GM23338 (cell line): ENCODE measurements around the gene PCDHB4. TPM values are rescaled to one million over a fixed set of nuclear protein-coding genes. Genes with fewer than 3 reads are reported as not detected.
"Not testable (repeated sequence)": the region's sequence is repeated elsewhere in the genome, so short reads cannot be mapped to it uniquely, and the experiment has no call there.

ENCODE experiments used
- ATAC-seq: fragments of 200-7000 bp; cut with Tn5 transposase; 3 replicates; pipeline ENCODE4 v1.9.1; 2020
- DNase-seq: peaks from one replicate; pipeline ENCODE4 v3.0.0-alpha.2; 2015; ENCODE audit warnings: low spot score
- H2AFZ ChIP-seq: fragments of 200-600 bp; sonication (generic); 2 replicates; pipeline ENCODE4 v1.8.0; 2016; ENCODE audit warnings: antibody characterized with exemption, mild to moderate bottlenecking, moderate library complexity
- H3F3A ChIP-seq: fragments of 200-600 bp; sonication (generic); replicated peaks from 2 replicates; pipeline ENCODE4 v1.8.0; 2017; ENCODE audit warnings: antibody characterized with exemption, mixed run types, low read depth
- H3K27ac ChIP-seq: fragments of 200-600 bp; sonication (generic); 2 replicates; pipeline ENCODE4 v1.6.1; 2016; ENCODE audit warnings: low read depth
- H3K27me3 ChIP-seq: fragments of 200-600 bp; sonication (generic); 2 replicates; pipeline ENCODE4 v1.8.0; 2016; ENCODE audit warnings: mild to moderate bottlenecking, mixed run types, moderate library complexity; ENCODE audit not compliant: insufficient read depth
- H3K36me3 ChIP-seq: fragments of 200-600 bp; sonication (generic); 2 replicates; pipeline ENCODE4 v1.8.0; 2016; ENCODE audit warnings: mild to moderate bottlenecking; ENCODE audit not compliant: insufficient read depth
- H3K4me1 ChIP-seq: fragments of 200-600 bp; sonication (generic); 2 replicates; pipeline ENCODE4 v1.8.0; 2016; ENCODE audit warnings: mild to moderate bottlenecking, moderate library complexity; ENCODE audit not compliant: insufficient read depth
- H3K4me2 ChIP-seq: fragments of 200-600 bp; sonication (generic); 2 replicates; pipeline ENCODE4 v1.7.1; 2017; ENCODE audit warnings: mixed run types
- H3K4me3 ChIP-seq: fragments of 200-600 bp; sonication (generic); 2 replicates; pipeline ENCODE4 v1.6.1; 2016; ENCODE audit warnings: mixed run types
- H3K79me2 ChIP-seq: fragments of 200-600 bp; sonication (generic); replicated peaks from 2 replicates; pipeline ENCODE4 v1.8.0; 2017; ENCODE audit warnings: mild to moderate bottlenecking; ENCODE audit not compliant: insufficient read depth
- H3K9me2 ChIP-seq: fragments of 200-600 bp; sonication (generic); 2 replicates; pipeline ENCODE4 v1.8.0; 2017; ENCODE audit not compliant: insufficient read depth
- H4K20me1 ChIP-seq: fragments of 200-600 bp; sonication (generic); replicated peaks from 2 replicates; pipeline ENCODE4 v1.8.0; 2017; ENCODE audit warnings: mild to moderate bottlenecking; ENCODE audit not compliant: insufficient read depth
- H3K27ac Mint-ChIP-seq: 2 replicates; pipeline ENCODE4 v1.8.0; 2020; ENCODE audit warnings: inconsistent platforms, mild to moderate bottlenecking, moderate library complexity, mixed read lengths
- H3K27me3 Mint-ChIP-seq: 3 replicates; pipeline ENCODE4 v1.8.0; 2022; ENCODE audit warnings: low read depth, mild to moderate bottlenecking, moderate library complexity, mixed read lengths, inconsistent platforms; ENCODE audit not compliant: insufficient read depth, poor library complexity
- H3K36me3 Mint-ChIP-seq: 3 replicates; pipeline ENCODE4 v1.8.0; 2021; ENCODE audit warnings: low read depth, mild to moderate bottlenecking, inconsistent platforms, moderate library complexity, mixed read lengths
- H3K4me1 Mint-ChIP-seq: 3 replicates; pipeline ENCODE4 v1.8.0; 2020; ENCODE audit warnings: mild to moderate bottlenecking, inconsistent platforms, mixed read lengths
- H3K4me3 Mint-ChIP-seq: 3 replicates; pipeline ENCODE4 v1.8.0; 2021; ENCODE audit warnings: moderate library complexity, mild to moderate bottlenecking, inconsistent platforms, mixed read lengths
- H3K9me3 Mint-ChIP-seq: 3 replicates; pipeline ENCODE4 v1.8.0; 2020; ENCODE audit warnings: moderate library complexity, mild to moderate bottlenecking, inconsistent platforms, mixed read lengths
- ETS1 ChIP-seq: IDR thresholded peaks from 2 replicates; pipeline ENCODE4 v1.6.1; 2016; ENCODE audit warnings: antibody characterized with exemption
- EZH2 ChIP-seq: fragments of 200-600 bp; sonication (generic); IDR thresholded peaks from one replicate; pipeline ENCODE4 v1.8.0; 2017; ENCODE audit warnings: antibody characterized with exemption, mild to moderate bottlenecking, low read depth; ENCODE audit not compliant: unreplicated experiment
- EZH2phosphoT487 ChIP-seq: fragments of 200-600 bp; sonication (generic); IDR thresholded peaks from one replicate; pipeline ENCODE4 v1.8.1; 2018; ENCODE audit warnings: antibody characterized with exemption; ENCODE audit not compliant: unreplicated experiment
- NANOG ChIP-seq: IDR thresholded peaks from 2 replicates; pipeline ENCODE4 v1.6.1; 2016; ENCODE audit warnings: antibody characterized with exemption, borderline replicate concordance
- POLR2AphosphoS5 ChIP-seq: IDR thresholded peaks from 2 replicates; pipeline ENCODE4 v1.6.1; 2016; ENCODE audit warnings: antibody characterized with exemption, low read depth
- STAT1 ChIP-seq: IDR thresholded peaks from one replicate; pipeline ENCODE4 v1.6.1; 2016; ENCODE audit warnings: antibody characterized with exemption; ENCODE audit not compliant: unreplicated experiment
- ZNF114 ChIP-seq: fragments of 250-450 bp; sonication (Bioruptor Pico); IDR thresholded peaks from 2 replicates; pipeline ENCODE4 v1.5.0; 2020; ENCODE audit warnings: mild to moderate bottlenecking, moderate library complexity
- ZNF462 ChIP-seq: fragments of 250-450 bp; sonication (Bioruptor Pico); IDR thresholded peaks from 2 replicates; pipeline ENCODE4 v1.5.0; 2020; ENCODE audit warnings: mild to moderate bottlenecking, moderate library complexity
- polyA plus RNA-seq: library from polyadenylated mRNA; unstranded; fragments of >200 nt; fragmentation: Nextera tagmentation; extraction: Ambion mirVana; gene quantifications from 2 replicates; pipeline ENCODE4 v1.2.1, GENCODE V29; 2016
- total RNA-seq: library from RNA; depleted of rRNA; stranded (reverse); fragments of >200 nt; shearing (Covaris generic); gene quantifications from 2 replicates; pipeline ENCODE4 v1.2.3, GENCODE V29; 2014

Gene PCDHB4
- total and polyA plus RNA-seq, 2 experiments from 2014 or later: 1.3 to 2.7 TPM

GRCh38 chr5:141135718-141136266 lies 14.2 kb downstream of the PCDHB4 start (continued):
- TF ChIP-seq ZNF462 (CRISPR knock-in tag) (no peak), EZH2phosphoT487 (no peak), NANOG (no peak), ZNF114 (CRISPR knock-in tag) (no peak), EZH2 (no peak), POLR2AphosphoS5 (no peak), ETS1 (no peak), STAT1 (no peak)

GRCh38 chr5:141137346-141137745 lies 15.7 kb downstream of the PCDHB4 start:
- not testable (repeated sequence) for H3K4me2 ChIP-seq, H3F3A ChIP-seq, DNase-seq, H3K27ac ChIP-seq, ATAC-seq, H2AFZ ChIP-seq, H3K27ac Mint-ChIP-seq, H4K20me1 ChIP-seq, H3K36me3 ChIP-seq, H3K9me2 ChIP-seq, H3K4me3 ChIP-seq, H3K27me3 ChIP-seq, H3K4me3 Mint-ChIP-seq, H3K4me1 ChIP-seq, H3K27me3 Mint-ChIP-seq, H3K4me1 Mint-ChIP-seq
- Mint-ChIP-seq H3K9me3 (peaks cover 54% of the 10 kb centered on the region), H3K36me3 (peaks cover 55% of the 10 kb centered on the region)
- H3K79me2 ChIP-seq: peaks cover 24% of the 10 kb centered on the region
